CD4-positive, alpha-beta memory T cell (primary cell): Measurements from ENCODE around the gene CTDP1. TPM values are rescaled to one million over a fixed set of nuclear protein-coding genes. Genes with fewer than 3 reads are reported as not detected.
"Not testable (repeated sequence)": the region's sequence is repeated elsewhere in the genome, so short reads cannot be mapped to it uniquely, and the experiment has no call there.

Source experiments
- CTCF ChIA-PET: fragments of 350-600 bp; sonication (Branson Sonifier 250); formaldehyde crosslinking; loops from one replicate; lab custom pipeline; 2021; ENCODE audit warnings: inconsistent platforms; ENCODE audit not compliant: partially characterized antibody; lab: Charles Lee
- POLR2A ChIA-PET: fragments of 350-600 bp; sonication (Branson Sonifier 250); formaldehyde crosslinking; loops from one replicate; lab custom pipeline; 2021; ENCODE audit not compliant: partially characterized antibody; lab: Charles Lee
- DNase-seq, 5 donors: peaks; one replicate each; pipeline versions ENCODE4 v3.0.0 to v3.0.0-alpha.2; 2020 to 2022; ENCODE audit warnings: mixed read lengths in 1 of 5
- H3K27ac ChIP-seq: one replicate; pipeline ENCODE4 v1.7.0; 2013; ENCODE audit warnings: low read depth, low read length
- H3K27me3 ChIP-seq: 2 replicates; pipeline ENCODE4 v1.7.0; 2013; ENCODE audit warnings: mild to moderate bottlenecking, low read length, moderate library complexity; ENCODE audit not compliant: insufficient read depth
- H3K36me3 ChIP-seq: 2 replicates; pipeline ENCODE4 v1.7.0; 2013; ENCODE audit warnings: mild to moderate bottlenecking, low read length, moderate library complexity; ENCODE audit not compliant: insufficient read depth
- H3K4me1 ChIP-seq: 2 replicates; pipeline ENCODE4 v1.7.0; 2013; ENCODE audit warnings: mild to moderate bottlenecking, low read length, moderate library complexity; ENCODE audit not compliant: insufficient read depth
- H3K4me3 ChIP-seq, 2 donors: one replicate each; pipeline ENCODE4 v1.7.0; 2013; ENCODE audit warnings: low read length in 2 of 2, mild to moderate bottlenecking in 1 of 2
- H3K9me3 ChIP-seq, 2 donors: one replicate each; pipeline ENCODE4 v1.7.0; 2013; ENCODE audit warnings: low read length in 2 of 2, control low read depth in 1 of 2; ENCODE audit not compliant: control insufficient read depth in 1 of 2
- H3K27ac Mint-ChIP-seq, 7 donors: one replicate each; pipeline ENCODE4 v1.8.0; 2020 to 2021; ENCODE audit warnings: mixed read lengths in 7 of 7, mild to moderate bottlenecking in 6 of 7, inconsistent platforms in 3 of 7, moderate library complexity in 3 of 7
- H3K27me3 Mint-ChIP-seq, 2 donors: one replicate each; pipeline ENCODE4 v1.8.0; 2020 to 2021; ENCODE audit warnings: mixed read lengths in 2 of 2
- H3K36me3 Mint-ChIP-seq, 2 donors: one replicate each; pipeline ENCODE4 v1.8.0; 2020 to 2021; ENCODE audit warnings: mixed read lengths in 2 of 2, inconsistent platforms in 1 of 2, mild to moderate bottlenecking in 1 of 2
- H3K4me1 Mint-ChIP-seq, 4 donors: one replicate each; pipeline ENCODE4 v1.8.0; 2020 to 2021; ENCODE audit warnings: mixed read lengths in 4 of 4, mild to moderate bottlenecking in 1 of 4
- H3K4me3 Mint-ChIP-seq, 8 donors: one replicate each; pipeline ENCODE4 v1.8.0; 2020 to 2021; ENCODE audit warnings: mixed read lengths in 8 of 8, mild to moderate bottlenecking in 7 of 8, moderate library complexity in 6 of 8, inconsistent platforms in 3 of 8
- H3K9me3 Mint-ChIP-seq, 8 donors: one replicate each; pipeline ENCODE4 v1.8.0; 2020 to 2021; ENCODE audit warnings: mixed read lengths in 8 of 8, mild to moderate bottlenecking in 5 of 8, inconsistent platforms in 3 of 8, moderate library complexity in 1 of 8
- intact Hi-C: fragments of 100-400 bp; cut with micrococcal nuclease; formaldehyde crosslinking; loops from one replicate; pipeline ENCODE4 v1.15.1; 2023
- polyA plus RNA-seq, 2 donors: library from polyadenylated mRNA; unstranded; fragments of 300-500 nt; fragmentation: Illumina TruSeq; gene quantifications; one replicate each; pipeline ENCODE4 v1.2.3, GENCODE V29; 2021
- total RNA-seq, 2 experiments: library from RNA; stranded (reverse); gene quantifications; one replicate each; pipeline ENCODE4 v1.2.3, GENCODE V29; 2021

The CTDP1 gene
- total and polyA plus RNA-seq, 4 experiments from 2014 or later: 8.5 to 44.5 (median 36.4) TPM

DNA sequence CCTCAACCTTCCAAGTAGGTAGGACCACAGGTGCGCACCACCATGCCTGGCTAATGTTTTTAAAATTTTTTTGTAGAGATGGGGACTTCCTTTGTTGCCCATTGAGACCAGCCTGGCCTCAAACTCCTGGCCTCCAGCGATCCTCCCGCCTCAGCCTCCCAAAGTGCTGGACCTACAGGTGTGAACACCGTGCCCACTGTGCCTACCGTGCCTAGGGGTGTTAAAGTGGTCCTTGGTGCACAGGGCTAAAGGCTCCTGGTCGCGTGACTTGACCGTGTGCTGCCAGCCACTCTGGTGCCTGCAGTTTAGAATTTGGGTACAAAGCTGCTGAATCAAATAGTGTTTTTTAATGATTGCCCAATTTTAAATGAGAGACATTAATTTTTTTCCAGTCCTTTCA is 67.1 kb downstream of the CTDP1 start:
- H3K9me3 Mint-ChIP-seq: peaks cover 0 to 6% (median 2%) of the 10 kb centered on the region in 8 donors
- H3K4me1 Mint-ChIP-seq: peaks cover 0 to 12% (median 7%) of the 10 kb centered on the region in 4 donors
- no peaks in the 10 kb centered on the region for H3K9me3 ChIP-seq
- no peaks in the 10 kb centered on the region for H3K4me1 ChIP-seq
- H3K36me3 Mint-ChIP-seq: peaks cover 54 to 58% of the 10 kb centered on the region in 2 donors
- H3K27me3 ChIP-seq: no peaks in the 10 kb centered on the region
- H3K36me3 ChIP-seq: peaks cover 21% of the 10 kb centered on the region
- no peaks in the 10 kb centered on the region for H3K27me3 Mint-ChIP-seq
- no peak for DNase-seq
- ChIA-PET CTCF (no interaction called here), POLR2A (no interaction called here)
- no peak overlapping the region for H3K4me3 Mint-ChIP-seq
- H3K27ac Mint-ChIP-seq: no peak overlapping the region
- H3K27ac ChIP-seq: no peak overlapping the region
- intact Hi-C loops: no loop called here
- no peak overlapping the region for H3K4me3 ChIP-seq

DNA sequence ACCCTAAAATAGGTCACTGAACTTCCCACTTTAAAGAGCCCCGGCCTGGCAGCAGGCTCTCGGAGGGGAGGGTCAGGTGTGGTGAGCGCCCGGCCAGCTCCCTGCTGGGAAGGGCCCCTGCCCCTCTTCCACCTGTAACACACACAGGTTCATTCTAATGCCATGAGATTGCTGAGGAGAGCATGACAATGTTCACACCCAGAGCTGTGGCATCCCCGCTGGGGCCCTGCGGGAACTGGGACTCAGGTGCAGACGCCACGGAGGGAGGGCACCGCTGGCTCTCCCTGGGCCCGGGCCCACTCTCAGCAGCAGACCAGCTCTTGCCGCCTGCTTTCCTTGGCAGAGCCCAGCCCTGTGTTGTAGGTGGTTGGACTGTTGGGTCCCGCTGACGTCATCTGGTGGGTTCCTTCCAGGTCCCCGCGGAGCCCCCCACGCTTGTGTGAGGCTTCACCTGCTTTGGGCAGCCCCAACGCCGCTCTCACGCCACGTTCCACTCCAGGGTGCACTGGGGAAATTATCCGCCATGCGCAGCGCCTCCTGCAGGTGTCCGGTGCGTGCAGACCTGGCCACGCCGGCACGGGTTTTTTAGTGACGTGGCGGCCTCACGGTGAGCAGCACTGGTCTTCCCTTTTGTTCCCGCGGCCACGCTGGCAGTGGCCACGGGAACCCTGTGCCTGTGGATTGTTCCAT is 67.7 kb downstream of the CTDP1 start:
- H3K4me1 ChIP-seq: no peaks in the 10 kb centered on the region
- Mint-ChIP-seq H3K27me3 (no peaks in the 10 kb centered on the region), H3K27ac (no peak overlapping the region), H3K36me3 (peaks cover 48 to 52% of the 10 kb centered on the region in 2 donors), H3K4me3 (peak overlapping the region in 1 of 8 donors; percentile 20), H3K4me1 (peaks cover 0 to 12% (median 7%) of the 10 kb centered on the region in 4 donors), H3K9me3 (peaks cover 0 to 6% (median 2%) of the 10 kb centered on the region in 8 donors)
- H3K27me3 ChIP-seq: no peaks in the 10 kb centered on the region
- CTCF ChIA-PET: interaction anchor here (0.8 kb wide), 1 partner anchor 9 kb away, joined by 3 read pairs; no protein-coding TSS in a partner anchor
- no peaks in the 10 kb centered on the region for H3K9me3 ChIP-seq
- H3K36me3 ChIP-seq: peaks cover 20% of the 10 kb centered on the region
- no peak overlapping the region for H3K27ac ChIP-seq
- intact Hi-C loops: no loop called here
- no peak for DNase-seq
- POLR2A ChIA-PET: no interaction called here
- H3K4me3 ChIP-seq: no peak overlapping the region

DNA sequence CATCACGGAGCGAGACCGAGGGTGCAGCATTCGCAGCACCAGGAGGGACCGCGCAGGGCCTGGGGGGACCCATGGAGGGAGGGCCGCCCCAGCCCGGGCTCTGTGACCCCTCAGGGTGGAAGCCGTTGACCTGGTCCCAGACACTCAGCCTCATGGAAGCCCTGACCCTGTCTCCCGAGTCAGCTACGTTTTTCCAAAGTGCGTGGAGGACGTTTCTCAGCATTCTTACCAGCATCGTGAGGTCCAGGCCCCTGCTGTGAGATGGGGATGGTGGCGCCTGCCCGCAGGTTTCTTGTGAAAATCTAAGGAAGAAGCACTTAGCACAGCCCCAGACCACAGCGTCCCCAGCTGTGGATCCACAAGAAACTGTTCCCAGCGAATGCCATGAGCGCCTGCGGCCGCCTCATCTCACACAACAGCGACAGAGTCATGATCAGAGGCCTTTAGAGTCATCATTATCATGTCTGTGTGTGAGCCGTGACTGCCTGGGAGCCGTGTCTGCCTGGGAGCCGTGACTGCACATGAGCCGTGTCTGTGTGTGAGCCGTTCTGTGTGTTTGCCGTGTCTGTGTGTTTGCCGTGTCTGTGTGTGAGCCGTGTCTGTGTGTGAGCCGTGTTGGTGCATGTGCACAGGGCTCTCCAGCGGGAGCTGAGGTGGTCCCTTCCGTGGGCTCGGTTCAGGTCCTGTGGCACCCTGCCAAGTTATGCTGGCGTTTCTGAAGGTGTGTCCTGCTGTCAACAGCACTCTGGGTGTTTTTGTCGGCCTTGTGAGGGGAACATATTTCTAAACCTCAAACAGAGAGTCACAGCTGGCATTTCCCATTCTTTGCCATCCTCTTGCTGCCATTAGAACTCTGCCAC is 68.9 kb downstream of the CTDP1 start:
- DNase-seq: no peak
- Histone ChIP-seq H3K27ac (no peak overlapping the region), H3K27me3 (no peaks in the 10 kb centered on the region), H3K4me3 (no peak overlapping the region), H3K4me1 (no peaks in the 10 kb centered on the region), H3K36me3 (peaks cover 24% of the 10 kb centered on the region), H3K9me3 (no peaks in the 10 kb centered on the region)
- Mint-ChIP-seq H3K9me3 (peaks cover 0 to 6% (median 2%) of the 10 kb centered on the region in 8 donors), H3K4me3 (no peak overlapping the region), H3K36me3 (peaks cover 46 to 49% of the 10 kb centered on the region in 2 donors), H3K4me1 (peaks cover 0 to 12% (median 7%) of the 10 kb centered on the region in 4 donors), H3K27ac (peak overlapping the region in 2 of 7 donors; percentile 13 to 59), H3K27me3 (no peaks in the 10 kb centered on the region)
- intact Hi-C loops: no loop called here
- ChIA-PET POLR2A (no interaction called here), CTCF (interaction anchor here (0.8 kb wide), 1 partner anchor 10 kb away, joined by 3 read pairs; no protein-coding TSS in a partner anchor)

DNA sequence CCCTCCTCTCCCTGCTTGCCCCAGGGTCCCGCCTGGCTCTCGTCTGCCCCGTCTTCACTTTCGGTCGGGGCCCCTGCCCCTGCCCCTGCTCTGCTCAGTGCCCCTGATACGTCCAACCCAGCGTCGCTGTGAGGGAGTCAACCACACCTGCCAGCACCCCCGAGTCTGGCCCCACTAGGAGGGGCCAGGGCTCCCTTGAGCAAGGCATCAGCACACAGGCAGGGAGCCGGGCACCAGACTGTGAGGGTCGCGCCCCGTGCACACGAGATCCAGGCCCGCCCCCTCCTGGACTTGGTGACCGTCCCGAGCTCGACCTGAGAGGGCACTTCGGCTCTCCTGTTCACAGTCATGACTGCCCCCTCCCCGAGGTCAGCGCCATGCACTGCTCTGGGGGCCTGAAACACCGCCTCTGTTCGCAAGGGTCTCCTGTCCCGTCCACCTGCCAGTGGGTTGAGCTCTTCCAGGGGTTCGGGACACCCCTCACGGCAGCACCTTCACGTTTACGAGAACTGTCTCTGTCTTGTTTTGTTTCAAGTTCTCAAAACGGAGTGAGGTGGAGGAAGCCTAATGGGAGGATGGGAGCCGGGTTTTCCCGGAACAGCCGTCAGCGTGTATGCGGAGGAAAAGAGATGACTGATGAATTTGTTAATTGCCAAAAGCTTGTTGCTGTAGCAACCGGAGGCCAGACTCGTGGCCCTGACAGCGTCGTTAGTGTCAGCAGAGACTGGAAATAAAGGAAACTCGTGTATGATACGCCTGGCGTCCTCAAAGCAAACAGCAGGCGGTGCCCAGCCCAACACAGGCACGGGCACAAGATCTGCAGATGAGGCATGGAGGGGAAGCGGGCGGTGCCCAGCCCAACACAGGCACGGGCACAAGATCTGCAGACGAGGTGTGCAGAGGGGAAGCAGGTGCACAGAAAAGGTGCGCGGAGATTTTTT is 69.9 kb downstream of the CTDP1 start:
- no peaks in the 10 kb centered on the region for H3K27me3 ChIP-seq
- no peaks in the 10 kb centered on the region for H3K4me1 ChIP-seq
- peaks cover 34% of the 10 kb centered on the region for H3K36me3 ChIP-seq
- H3K27ac Mint-ChIP-seq: no peak overlapping the region
- H3K27ac ChIP-seq: no peak overlapping the region
- H3K36me3 Mint-ChIP-seq: peaks cover 44 to 48% of the 10 kb centered on the region in 2 donors
- H3K4me3 ChIP-seq: no peak overlapping the region
- no peak overlapping the region for H3K4me3 Mint-ChIP-seq
- no peaks in the 10 kb centered on the region for H3K27me3 Mint-ChIP-seq
- peaks cover 0 to 5% (median 2%) of the 10 kb centered on the region in 4 donors for H3K4me1 Mint-ChIP-seq
- ChIA-PET CTCF (no interaction called here), POLR2A (no interaction called here)
- no peak for DNase-seq
- intact Hi-C loops: no loop called here
- peaks cover 0 to 2% (median under 1%) of the 10 kb centered on the region in 8 donors for H3K9me3 Mint-ChIP-seq
- H3K9me3 ChIP-seq: no peaks in the 10 kb centered on the region

DNA sequence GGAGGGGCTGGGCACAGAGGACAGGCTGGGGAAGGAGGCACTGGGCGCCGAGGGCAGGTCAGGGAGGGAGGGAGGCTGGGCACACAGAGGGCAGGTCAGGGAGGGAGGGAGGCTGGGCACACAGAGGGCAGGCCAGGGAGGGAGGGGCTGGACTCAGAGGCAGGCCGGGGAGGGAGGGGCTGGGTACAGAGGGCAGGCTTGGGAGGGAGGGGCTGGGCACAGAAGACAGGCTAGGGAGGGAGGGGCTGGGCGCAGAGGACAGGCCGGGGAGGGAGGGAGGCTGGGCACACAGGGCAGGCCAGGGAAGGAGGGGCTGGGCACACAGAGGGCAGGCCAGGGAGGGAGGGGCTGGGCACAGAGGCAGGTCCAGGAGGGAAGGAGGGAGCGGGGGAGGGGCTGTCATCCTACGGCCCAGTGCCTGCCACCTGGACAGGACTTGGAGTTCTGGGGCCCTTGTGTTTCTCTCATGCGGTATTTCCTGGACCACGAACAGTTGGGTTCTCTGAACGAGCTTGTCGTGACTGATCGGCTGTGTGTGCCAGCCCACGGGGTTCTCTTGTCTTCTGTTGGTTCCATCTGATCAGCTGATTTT is 71.5 kb downstream of the CTDP1 start:
- no peaks in the 10 kb centered on the region for H3K9me3 ChIP-seq
- intact Hi-C loops: no loop called here
- no peak overlapping the region for H3K27ac ChIP-seq
- no peak overlapping the region for H3K4me3 ChIP-seq
- H3K27me3 ChIP-seq: no peaks in the 10 kb centered on the region
- peaks cover 45% of the 10 kb centered on the region for H3K36me3 ChIP-seq
- Mint-ChIP-seq H3K4me1 (peaks cover 0 to 4% (median under 1%) of the 10 kb centered on the region in 4 donors), H3K9me3 (peaks cover 0 to 7% (median 2%) of the 10 kb centered on the region in 8 donors), H3K27me3 (no peaks in the 10 kb centered on the region), H3K36me3 (peaks cover 52 to 55% of the 10 kb centered on the region in 2 donors), H3K4me3 (no peak overlapping the region), H3K27ac (peak overlapping the region in 1 of 7 donors; percentile 1)
- ChIA-PET POLR2A (no interaction called here), CTCF (no interaction called here)
- DNase-seq: no peak
- H3K4me1 ChIP-seq: no peaks in the 10 kb centered on the region

DNA sequence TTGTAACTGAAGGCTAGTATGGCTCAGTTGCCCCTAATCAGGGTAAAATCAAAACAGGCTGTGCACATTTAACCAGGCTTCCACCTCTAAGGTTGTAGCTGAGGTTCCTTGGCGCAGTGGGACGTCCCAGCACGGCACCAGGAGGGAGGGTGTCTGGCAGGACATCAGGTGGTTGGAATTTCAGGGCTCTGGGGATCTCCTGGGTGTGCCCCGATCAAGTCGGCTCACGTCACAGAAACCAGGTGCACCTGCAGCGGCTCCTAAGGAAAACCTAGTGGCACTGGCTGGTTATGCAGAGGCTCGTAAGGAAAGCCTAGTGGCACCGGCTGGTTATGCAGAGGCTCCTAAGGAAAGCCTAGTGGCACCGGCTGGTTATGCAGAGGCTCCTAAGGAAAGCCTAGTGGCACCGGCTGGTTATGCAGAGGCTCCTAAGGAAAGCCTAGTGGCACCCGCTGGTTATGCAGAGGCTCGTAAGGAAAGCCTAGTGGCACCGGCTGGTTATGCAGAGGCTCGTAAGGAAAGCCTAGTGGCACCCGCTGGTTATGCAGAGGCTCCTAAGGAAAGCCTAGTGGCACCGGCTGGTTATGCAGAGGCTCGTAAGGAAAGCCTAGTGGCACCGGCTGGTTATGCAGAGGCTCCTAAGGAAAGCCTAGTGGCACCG is 72.4 kb downstream of the CTDP1 start:
- DNase-seq, H3K9me3 ChIP-seq, H3K27ac Mint-ChIP-seq, H3K27me3 Mint-ChIP-seq, intact Hi-C loops, H3K4me1 ChIP-seq, H3K27me3 ChIP-seq, CTCF ChIA-PET, H3K4me1 Mint-ChIP-seq, H3K4me3 ChIP-seq, H3K27ac ChIP-seq, H3K4me3 Mint-ChIP-seq, POLR2A ChIA-PET: not testable (repeated sequence)
- Mint-ChIP-seq H3K9me3 (peaks cover under 1 to 13% (median 6%) of the 10 kb centered on the region in 8 donors), H3K36me3 (peaks cover 55 to 60% of the 10 kb centered on the region in 2 donors)
- peaks cover 38% of the 10 kb centered on the region for H3K36me3 ChIP-seq
